GM12878 (cell line): Measurements from ENCODE around the gene GADD45A. TPM values are rescaled to one million over a fixed set of nuclear protein-coding genes. Genes with fewer than 3 reads are reported as not detected.

Experiments used
- ATAC-seq: fragments of 200-7000 bp; cut with Tn5 transposase; 3 replicates; pipeline ENCODE4 v1.9.1; 2020; ENCODE audit warnings: mild to moderate bottlenecking, moderate library complexity
- BruUV-seq: library from RNA; stranded (reverse); fragments of 400-500 nt; replicated peaks from 2 replicates; lab custom pipeline; 2021; lab: Mats Ljungman, UMichigan
- CTCF ChIA-PET: fragments of 300-600 bp; sonication (Branson Sonifier 250); formaldehyde crosslinking; extraction: SDS; loops from one replicate; lab custom pipeline; 2021; ENCODE audit warnings: inconsistent platforms; lab: Yijun Ruan, JAX
- POLR2A ChIA-PET: fragments of 350-600 bp; formaldehyde crosslinking; extraction: SDS; loops from one replicate; lab custom pipeline; 2021; ENCODE audit warnings: inconsistent platforms; lab: Charles Lee
- RAD21 ChIA-PET: fragments of 300-600 bp; sonication (Branson Sonifier 250); formaldehyde crosslinking; loops from one replicate; lab custom pipeline; 2023; ENCODE audit warnings: antibody characterized with exemption; ENCODE audit not compliant: unreplicated experiment; lab: Charles Lee
- SMC1A ChIA-PET: fragments of 300-600 bp; sonication (Branson Sonifier 250); formaldehyde crosslinking; loops from one replicate; lab custom pipeline; 2023; ENCODE audit not compliant: unreplicated experiment, uncharacterized antibody; lab: Charles Lee
- DNase-seq: peaks from one replicate; pipeline ENCODE4 v3.0.0-alpha.2; 2011; ENCODE audit warnings: low read depth, low spot score
- FAIRE-seq: peaks from 3 replicates; lab custom pipeline; 2011; peaks lifted over from hg19 to GRCh38; lab: Jason Lieb, UNC
- H2AFZ ChIP-seq: 2 replicates; pipeline ENCODE4 v1.6.0; 2011; ENCODE audit warnings: low read depth, low read length, control low read depth; ENCODE audit not compliant: control insufficient read depth
- H3K27ac ChIP-seq: 2 replicates; pipeline ENCODE4 v1.5.1; 2011; ENCODE audit warnings: control low read depth; ENCODE audit not compliant: control insufficient read depth, insufficient read depth
- H3K27me3 ChIP-seq, 2 experiments: replicated peaks in 1 of 2; 2 replicates each; pipeline versions ENCODE4 v1.6.0 to v1.6.1; 2011; ENCODE audit warnings: low read length in 1 of 2; ENCODE audit not compliant: control insufficient read depth in 2 of 2, insufficient read depth in 2 of 2
- H3K36me3 ChIP-seq, 2 experiments: 2 replicates each; pipeline ENCODE4 v1.5.1; 2011; ENCODE audit warnings: low read length in 1 of 2; ENCODE audit not compliant: control insufficient read depth in 2 of 2, insufficient read depth in 2 of 2
- H3K4me1 ChIP-seq: 2 replicates; pipeline ENCODE4 v1.6.1; 2011; ENCODE audit warnings: mild to moderate bottlenecking, low read length, moderate library complexity, mixed read lengths; ENCODE audit not compliant: control insufficient read depth, insufficient read depth
- H3K4me2 ChIP-seq: 2 replicates; pipeline ENCODE4 v1.6.0; 2011; ENCODE audit warnings: control low read depth; ENCODE audit not compliant: control insufficient read depth, insufficient read depth
- H3K4me3 ChIP-seq: fragments of 200-600 bp; sonication (generic); 2 replicates; pipeline ENCODE4 v1.5.1; 2016
- H3K79me2 ChIP-seq: 2 replicates; pipeline ENCODE4 v1.6.0; 2011; ENCODE audit warnings: low read length; ENCODE audit not compliant: control insufficient read depth, insufficient read depth
- H3K9ac ChIP-seq: 2 replicates; pipeline ENCODE4 v1.8.0; 2011; ENCODE audit warnings: low read length, control low read depth, mixed read lengths; ENCODE audit not compliant: control insufficient read depth, insufficient read depth
- H3K9me3 ChIP-seq: replicated peaks from 3 replicates; pipeline ENCODE4 v1.5.1; 2011; ENCODE audit warnings: mild to moderate bottlenecking, low read length; ENCODE audit not compliant: control insufficient read depth, insufficient read depth
- H4K20me1 ChIP-seq: 2 replicates; pipeline ENCODE4 v1.6.0; 2011; ENCODE audit not compliant: control insufficient read depth, insufficient read depth
- CREB1 ChIP-seq: IDR thresholded peaks from 2 replicates; pipeline ENCODE4 v1.6.1; 2012; ENCODE audit warnings: low read depth, mild to moderate bottlenecking, inconsistent platforms
- IKZF1 ChIP-seq: fragments of 450-650 bp; conservative IDR thresholded peaks from 2 replicates; pipeline ENCODE4 v1.6.1; 2017; ENCODE audit warnings: antibody characterized with exemption, mild to moderate bottlenecking
- TCF7 ChIP-seq: IDR thresholded peaks from 2 replicates; pipeline ENCODE4 v1.6.1; 2014; ENCODE audit warnings: antibody characterized with exemption, borderline replicate concordance
- ZNF622 ChIP-seq: fragments of 450-650 bp; IDR thresholded peaks from 2 replicates; pipeline ENCODE4 v1.6.1; 2017; ENCODE audit warnings: mild to moderate bottlenecking, inconsistent platforms
- WGBS: methylation state at CpG from one replicate; pipeline ENCODE4 v1.1.6; 2016; ENCODE audit warnings: low lambda C conversion rate; ENCODE audit not compliant: insufficient replicate concordance, insufficient coverage; ENCODE audit errors: missing lambda C conversion rate; 5-methylcytosine and 5-hydroxymethylcytosine counted together
- in situ Hi-C: fragments of 300-500 bp; cut with MboI; formaldehyde crosslinking; loops from 9 replicates; pipeline ENCODE4 v1.14.3; 2018; ENCODE audit warnings: mixed read lengths
- intact Hi-C: fragments of 100-400 bp; cut with micrococcal nuclease; formaldehyde crosslinking; loops from one replicate; pipeline ENCODE4 v1.14.2; 2022; ENCODE audit not compliant: unreplicated experiment
- polyA plus RNA-seq, 11 experiments: library from polyadenylated mRNA; depleted of rRNA in 4 of 11; unstranded in 6 of 11; stranded (reverse) in 5 of 11; fragments of >200 nt; fragmentation: Nextera tagmentation in 4 of 11; fragmentation: Illumina TruSeq in 1 of 11; extraction: Ambion mirVana in 4 of 11; extraction: Trizol in 1 of 11; gene quantifications; 1 replicate in 1 of 11; 2 replicates in 10 of 11; pipeline versions ENCODE4 v1.2.1 to v1.2.3, GENCODE V29; 2011 to 2016; ENCODE audit warnings: inconsistent platforms in 2 of 11, missing spikeins in 2 of 11, low read depth in 1 of 11
- total RNA-seq, 4 experiments: library from RNA; depleted of rRNA in 3 of 4; stranded (reverse); fragments of >200 nt in 3 of 4; fragmentation: Illumina TruSeq in 1 of 4; extraction: Trizol in 1 of 4; gene quantifications; 2 replicates each; pipeline versions ENCODE4 v1.2.1 to v1.2.3, GENCODE V29; 2013 to 2021
- TF ChIP-seq, protein P1 (sequence below): fragments of 450-650 bp; IDR thresholded peaks from 2 replicates; pipeline ENCODE4 v1.6.1; 2017; ENCODE audit warnings: antibody characterized with exemption, mild to moderate bottlenecking, moderate library complexity

The GADD45A gene
- total and polyA plus RNA-seq, 10 of the 15 experiments (the other 5 are each of a cell fraction or from before 2014, with no cell fraction given): 4.7 to 48.9 (median 18.5) TPM

DNA sequence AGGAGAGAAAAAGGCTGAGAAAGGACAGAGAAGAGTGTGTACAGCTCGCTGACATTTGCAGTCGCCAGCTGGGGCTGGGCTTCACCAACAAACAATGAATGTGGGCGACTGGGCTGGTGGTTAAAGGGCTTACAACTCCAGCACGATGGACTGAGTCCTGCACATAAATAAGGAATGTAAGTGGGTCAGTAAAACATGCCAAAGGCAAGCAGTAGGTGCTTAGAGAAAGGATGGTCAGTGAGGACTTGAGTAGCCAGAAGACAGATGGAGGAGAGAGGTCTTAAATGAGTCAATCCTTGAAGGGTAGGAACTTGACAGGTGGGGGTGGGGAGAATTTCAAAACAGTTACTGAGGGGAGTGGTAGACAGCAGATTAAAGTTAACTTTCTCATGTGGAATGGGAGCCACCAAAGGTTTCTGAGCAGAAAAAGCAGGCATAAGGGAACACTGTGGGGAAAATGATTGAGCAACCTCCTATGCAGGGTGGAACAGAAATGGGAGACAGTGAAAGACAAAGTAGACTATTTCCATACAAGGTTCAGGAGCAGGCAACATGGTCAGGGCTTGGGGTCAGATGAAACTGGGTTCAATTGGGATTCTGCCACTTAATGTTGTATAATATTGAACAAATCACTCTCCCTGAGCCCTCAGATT, 37.4 kb downstream of the GADD45A start:
- POLR2A ChIA-PET: interaction anchor here (1.1 to 1.7 kb wide), 2 partner anchors 8 to 10 kb away, joined by 4 to 6 read pairs; no protein-coding TSS in a partner anchor
- RAD21 ChIA-PET: interaction anchor here (0.8 to 2.0 kb wide), 5 partner anchors 31 to 43 kb away, joined by 3 to 12 read pairs (median 4); no protein-coding TSS in a partner anchor
- H3K27me3 ChIP-seq: no peaks in the 10 kb centered on the region
- BruUV-seq: no TSS peak
- WGBS: 80% methylated on average over 4 of the region's 4 CpGs
- peaks cover 3% of the 10 kb centered on the region; the same call in 1 of the 2 replicates for H3K4me1 ChIP-seq
- H3K4me3 ChIP-seq: no peak overlapping the region
- H4K20me1 ChIP-seq: no peaks in the 10 kb centered on the region
- ATAC-seq (peak; percentile 20; the same call in 1 of the 3 replicates), FAIRE-seq (no peak), DNase-seq (no peak)
- in situ Hi-C loops (no loop called here), intact Hi-C loops (no loop called here)
- SMC1A ChIA-PET: interaction anchor here (1.4 to 6.4 kb wide), 6 partner anchors 8 to 38 kb away, joined by 4 to 33 read pairs (median 8); no protein-coding TSS in a partner anchor
- no peak for TF ChIP-seq CREB1
- TF ChIP-seq TCF7: no peak
- no peak for TF ChIP-seq IKZF1
- no peak for TF ChIP-seq ZNF622
- TF ChIP-seq, protein P1, sequence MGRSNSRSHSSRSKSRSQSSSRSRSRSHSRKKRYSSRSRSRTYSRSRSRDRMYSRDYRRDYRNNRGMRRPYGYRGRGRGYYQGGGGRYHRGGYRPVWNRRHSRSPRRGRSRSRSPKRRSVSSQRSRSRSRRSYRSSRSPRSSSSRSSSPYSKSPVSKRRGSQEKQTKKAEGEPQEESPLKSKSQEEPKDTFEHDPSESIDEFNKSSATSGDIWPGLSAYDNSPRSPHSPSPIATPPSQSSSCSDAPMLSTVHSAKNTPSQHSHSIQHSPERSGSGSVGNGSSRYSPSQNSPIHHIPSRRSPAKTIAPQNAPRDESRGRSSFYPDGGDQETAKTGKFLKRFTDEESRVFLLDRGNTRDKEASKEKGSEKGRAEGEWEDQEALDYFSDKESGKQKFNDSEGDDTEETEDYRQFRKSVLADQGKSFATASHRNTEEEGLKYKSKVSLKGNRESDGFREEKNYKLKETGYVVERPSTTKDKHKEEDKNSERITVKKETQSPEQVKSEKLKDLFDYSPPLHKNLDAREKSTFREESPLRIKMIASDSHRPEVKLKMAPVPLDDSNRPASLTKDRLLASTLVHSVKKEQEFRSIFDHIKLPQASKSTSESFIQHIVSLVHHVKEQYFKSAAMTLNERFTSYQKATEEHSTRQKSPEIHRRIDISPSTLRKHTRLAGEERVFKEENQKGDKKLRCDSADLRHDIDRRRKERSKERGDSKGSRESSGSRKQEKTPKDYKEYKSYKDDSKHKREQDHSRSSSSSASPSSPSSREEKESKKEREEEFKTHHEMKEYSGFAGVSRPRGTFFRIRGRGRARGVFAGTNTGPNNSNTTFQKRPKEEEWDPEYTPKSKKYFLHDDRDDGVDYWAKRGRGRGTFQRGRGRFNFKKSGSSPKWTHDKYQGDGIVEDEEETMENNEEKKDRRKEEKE: no peak
- H3K79me2 ChIP-seq: no peaks in the 10 kb centered on the region
- no peak overlapping the region for H3K9ac ChIP-seq
- no peaks in the 10 kb centered on the region for H3K36me3 ChIP-seq
- peak overlapping the region; percentile 51 for H2AFZ ChIP-seq
- no peak overlapping the region for H3K4me2 ChIP-seq
- no peaks in the 10 kb centered on the region for H3K9me3 ChIP-seq
- H3K27ac ChIP-seq: no peak overlapping the region
- CTCF ChIA-PET: interaction anchor here (0.7 to 4.8 kb wide), 6 partner anchors 20 to 43 kb away, joined by 3 to 24 read pairs (median 4); no protein-coding TSS in a partner anchor
